HG02970 (cell line): ENCODE data around the gene MYOM1.
"Not testable (repeated sequence)": the region's sequence is repeated elsewhere in the genome, so short reads cannot be mapped to it uniquely, and the experiment has no call there.

ENCODE experiments used
- ATAC-seq: cut with Tn5 transposase; IDR thresholded peaks from one replicate; pipeline ENCODE4 v1.9.1; 2021; ENCODE audit warnings: mild to moderate bottlenecking, moderate library complexity, moderate number of reproducible peaks; ENCODE audit not compliant: unreplicated experiment, low FRiP score

The MYOM1 gene

GRCh38 chr18:3044931-3045698, 174.7 kb downstream of the MYOM1 start:
- ATAC-seq: no peak

- no peak for ATAC-seq
These were observed 177.4 kb downstream of the MYOM1 start for GRCh38 chr18:3042379-3042778.

DNA sequence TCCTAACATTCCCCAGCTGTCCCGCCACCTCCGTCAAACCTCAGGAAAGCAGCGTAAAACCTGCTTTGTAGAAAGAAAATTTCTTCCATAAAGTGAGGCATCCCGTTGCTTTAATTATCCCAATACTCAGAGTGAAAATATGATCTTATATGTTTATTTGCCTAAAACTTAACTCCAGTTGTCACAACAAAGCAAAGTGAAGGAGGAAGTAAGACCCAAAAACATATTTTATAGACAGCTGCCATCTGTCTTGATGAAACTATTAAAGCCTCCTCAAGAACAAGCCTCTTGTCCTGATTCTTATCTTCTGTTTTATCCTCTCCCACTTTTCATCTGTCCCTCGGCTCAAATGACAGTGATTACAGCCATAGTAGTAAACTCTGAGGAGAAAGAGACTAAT, 177.9 kb downstream of the MYOM1 start:
- ATAC-seq: no peak

GRCh38 chr18:3040881-3041280, 178.9 kb downstream of the MYOM1 start:
- ATAC-seq: no peak

DNA sequence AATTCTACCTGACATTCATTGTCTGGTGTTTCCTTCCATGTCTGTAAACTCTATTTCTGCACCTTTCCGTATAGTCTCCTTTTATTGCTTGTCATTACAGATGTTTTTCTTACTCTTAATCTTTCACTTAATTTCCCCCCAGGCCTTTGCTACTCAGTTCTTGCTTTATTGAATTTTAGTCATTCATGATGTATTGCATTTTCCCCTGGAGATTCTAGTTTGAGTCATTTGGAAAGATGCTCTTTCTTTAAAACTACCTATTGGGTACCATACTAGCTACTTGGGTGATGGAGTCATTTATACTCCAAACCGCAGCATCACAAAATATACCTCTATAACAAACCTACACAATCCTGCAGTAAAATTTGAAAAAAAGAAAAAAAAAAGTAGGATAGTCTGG, 179.6 kb downstream of the MYOM1 start:
- ATAC-seq: no peak

GRCh38 chr18:3037423-3037915, 182.3 kb downstream of the MYOM1 start:
- no peak for ATAC-seq

DNA sequence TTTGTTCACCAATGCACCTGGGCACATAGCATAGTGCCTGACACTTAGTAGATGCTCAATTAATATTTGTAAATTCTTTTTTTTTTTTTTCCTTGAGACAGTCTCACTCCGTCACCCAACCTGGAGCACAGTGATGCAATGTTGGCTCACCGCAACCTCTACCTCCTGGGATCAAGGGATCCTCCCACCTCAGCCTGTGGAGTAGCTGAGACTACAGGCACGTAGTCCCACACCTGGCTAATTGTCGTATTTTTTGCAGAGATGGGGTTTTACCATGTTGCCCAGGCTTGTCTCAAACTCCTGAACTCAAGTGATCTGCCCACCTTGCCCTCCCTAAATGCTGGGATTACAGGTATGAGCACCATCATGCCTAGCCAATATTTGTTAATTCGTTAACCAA, 183.7 kb downstream of the MYOM1 start:
- ATAC-seq: no peak

DNA sequence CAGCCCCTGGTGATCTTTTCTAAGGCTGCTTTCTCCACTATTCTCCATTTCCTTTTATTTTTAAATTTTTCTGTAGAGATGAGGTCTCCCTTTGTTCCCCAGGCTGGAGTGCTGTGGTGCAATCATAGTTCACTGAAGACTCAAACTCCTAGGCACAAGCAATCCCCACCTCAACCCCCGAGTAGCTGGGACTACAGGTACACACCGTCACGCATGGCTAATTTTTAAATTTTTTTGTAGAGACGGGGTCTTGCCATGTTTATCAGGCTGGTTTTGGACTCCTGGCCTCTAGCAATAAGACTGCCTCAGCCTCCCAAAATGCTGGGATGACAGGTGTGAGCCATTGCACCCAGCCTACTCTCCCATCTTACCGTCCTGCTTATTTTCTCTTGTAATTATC, 184.1 kb downstream of the MYOM1 start:
- ATAC-seq: no peak

GRCh38 chr18:3032721-3033120, 187.0 kb downstream of the MYOM1 start:
- no peak for ATAC-seq

GRCh38 chr18:3029215-3029952, 190.4 kb downstream of the MYOM1 start:
- ATAC-seq: no peak

- not testable (repeated sequence) for ATAC-seq
These were observed 191.7 kb downstream of the MYOM1 start for GRCh38 chr18:3028115-3028514.

DNA sequence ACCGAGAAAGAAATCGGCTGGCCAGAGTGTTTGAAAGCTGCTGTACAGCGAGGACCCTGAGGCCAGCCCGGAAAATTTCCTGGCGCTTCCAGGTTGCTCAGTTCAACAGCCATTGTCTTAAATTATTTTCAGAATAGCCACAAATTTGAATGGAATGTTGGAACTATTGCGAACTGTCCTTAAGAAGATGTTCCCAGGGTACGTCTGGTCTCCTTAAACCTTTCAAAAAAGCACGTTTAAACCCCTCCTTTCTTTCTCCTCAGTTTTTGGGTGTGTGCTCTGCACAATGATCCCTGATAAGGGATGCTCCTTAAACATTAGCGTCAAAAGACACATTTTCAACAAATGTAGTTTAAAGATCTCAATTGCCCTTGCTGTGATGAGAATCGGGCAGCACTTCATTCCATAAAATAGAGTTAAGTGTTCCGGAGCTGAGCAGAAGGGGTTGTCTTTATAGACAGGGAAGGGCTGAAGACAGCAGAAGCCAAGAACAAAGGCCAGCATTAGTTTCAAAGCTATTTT, 192.3 kb downstream of the MYOM1 start:
- no peak for ATAC-seq

DNA sequence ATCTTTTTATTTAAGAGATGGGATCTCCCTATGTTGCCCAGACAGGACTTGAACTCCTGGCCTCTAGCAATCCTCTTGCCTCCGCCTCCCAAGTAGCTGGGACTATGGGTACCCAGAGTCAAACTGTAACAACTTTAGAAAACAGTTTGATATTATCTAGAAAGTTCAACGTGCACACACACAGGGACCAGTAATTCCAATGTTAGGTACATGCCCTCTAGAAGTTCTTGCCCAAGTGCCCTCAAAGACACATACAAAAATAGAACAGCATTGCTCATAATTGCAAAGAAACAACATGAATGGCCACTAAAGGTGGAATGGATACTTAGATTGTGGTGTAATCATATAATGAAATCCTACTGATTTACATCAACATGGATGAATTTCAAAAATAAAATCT, 194.2 kb downstream of the MYOM1 start:
- no peak for ATAC-seq

GRCh38 chr18:3023603-3024002, 196.2 kb downstream of the MYOM1 start:
- not testable (repeated sequence) for ATAC-seq
